ENCODE results near the gene QRICH1. TPM values are rescaled to one million over a fixed set of nuclear protein-coding genes. Genes with fewer than 3 reads are reported as not detected.

Gene QRICH1
- total RNA-seq, 1 donor from 2014 or later: 56.0 TPM

- Histone ChIP-seq H3K36me3 (ENCODE audit: control insufficient read depth, insufficient read depth, low read length) (no peaks in the 10 kb centered on the region), H3K4me3 (ENCODE audit: low read depth, low read length) (no peak overlapping the region), H3K27me3 (ENCODE audit: control insufficient read depth, insufficient read depth, low read length) (no peaks in the 10 kb centered on the region)
- no peak for TF ChIP-seq CTCF (IDR thresholded peaks at IDR 0.05; ENCODE audit: insufficient read depth, low read length, poor library complexity, severe bottlenecking)
- DNase-seq (ENCODE audit: low read depth): no peak
These were observed 92.7 kb downstream of the QRICH1 start for GRCh38 chr3:49001155-49001554.

GRCh38 chr3:48999085-48999858 lies 94.6 kb downstream of the QRICH1 start:
- Histone ChIP-seq H3K27me3 (ENCODE audit: control insufficient read depth, insufficient read depth, low read length) (no peaks in the 10 kb centered on the region), H3K36me3 (ENCODE audit: control insufficient read depth, insufficient read depth, low read length) (no peaks in the 10 kb centered on the region), H3K4me3 (ENCODE audit: low read depth, low read length) (no peak overlapping the region)
- TF ChIP-seq CTCF (IDR thresholded peaks at IDR 0.05; ENCODE audit: insufficient read depth, low read length, poor library complexity, severe bottlenecking): no peak
- no peak for DNase-seq (ENCODE audit: low read depth)

- no peak for TF ChIP-seq CTCF (IDR thresholded peaks at IDR 0.05; ENCODE audit: insufficient read depth, low read length, poor library complexity, severe bottlenecking)
- Histone ChIP-seq H3K4me3 (ENCODE audit: low read depth, low read length) (no peak overlapping the region), H3K36me3 (ENCODE audit: control insufficient read depth, insufficient read depth, low read length) (no peaks in the 10 kb centered on the region), H3K27me3 (ENCODE audit: control insufficient read depth, insufficient read depth, low read length) (no peaks in the 10 kb centered on the region)
- no peak for DNase-seq (ENCODE audit: low read depth)
These were observed 95.9 kb downstream of the QRICH1 start for GRCh38 chr3:48997714-48998637.

GRCh38 chr3:48997102-48997635 lies 96.7 kb downstream of the QRICH1 start:
- TF ChIP-seq CTCF (IDR thresholded peaks at IDR 0.05; ENCODE audit: insufficient read depth, low read length, poor library complexity, severe bottlenecking): no peak
- H3K27me3 ChIP-seq (ENCODE audit: control insufficient read depth, insufficient read depth, low read length): no peaks in the 10 kb centered on the region
- no peak for DNase-seq (ENCODE audit: low read depth)
- H3K4me3 ChIP-seq (ENCODE audit: low read depth, low read length): no peak overlapping the region
- H3K36me3 ChIP-seq (ENCODE audit: control insufficient read depth, insufficient read depth, low read length): no peaks in the 10 kb centered on the region

- H3K4me3 ChIP-seq (ENCODE audit: low read depth, low read length): no peak overlapping the region
- TF ChIP-seq CTCF (IDR thresholded peaks at IDR 0.05; ENCODE audit: insufficient read depth, low read length, poor library complexity, severe bottlenecking): no peak
- H3K36me3 ChIP-seq (ENCODE audit: control insufficient read depth, insufficient read depth, low read length): no peaks in the 10 kb centered on the region
- H3K27me3 ChIP-seq (ENCODE audit: control insufficient read depth, insufficient read depth, low read length): no peaks in the 10 kb centered on the region
- no peak for DNase-seq (ENCODE audit: low read depth)
These were observed 97.2 kb downstream of the QRICH1 start for GRCh38 chr3:48996640-48997039.
